ENCODE data around the gene GALNT13.
A peak's percentile ranks its signal among the peaks of the same experiment; 100 is the strongest.

Gene GALNT13

DNA sequence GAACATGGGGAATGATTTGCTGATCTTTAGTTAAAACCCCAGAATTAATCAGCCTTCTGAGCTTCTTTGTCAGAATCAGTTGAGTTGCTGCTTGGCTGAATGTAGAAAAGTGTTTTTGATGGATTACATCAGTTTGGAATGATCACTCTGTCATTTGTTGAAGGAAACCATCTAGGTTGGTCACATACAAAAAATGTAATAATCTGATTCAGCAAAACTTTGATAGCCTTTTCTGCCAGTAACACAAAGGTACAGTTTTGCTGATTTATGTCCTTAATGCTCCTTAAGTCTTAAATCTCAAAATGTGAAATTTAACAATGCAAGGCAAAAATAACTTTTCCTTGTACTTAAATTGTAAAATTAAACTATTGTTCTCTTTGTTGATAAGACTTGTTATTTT, 74.3 kb downstream of the GALNT13 start:
- no peak for DNase-seq

DNA sequence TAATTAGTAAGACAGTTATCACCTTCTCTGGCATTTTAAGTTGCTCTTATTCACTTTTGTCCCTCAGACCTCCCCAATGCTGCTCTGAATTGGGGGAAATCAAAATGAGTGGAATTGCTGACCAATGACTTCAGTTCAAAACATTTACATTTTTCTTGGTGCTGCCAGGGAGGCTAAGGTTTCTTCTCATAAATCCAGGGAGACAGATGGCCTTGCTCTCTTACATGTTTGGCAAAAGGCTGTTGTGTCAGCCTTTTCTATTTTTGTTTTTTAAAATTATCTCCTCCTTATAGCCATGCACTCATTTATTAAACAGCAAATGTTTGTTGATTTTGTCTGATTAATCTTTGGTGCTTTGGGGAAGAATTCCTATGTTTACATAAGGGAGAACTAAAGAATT, 82.0 kb downstream of the GALNT13 start:
- peak in 1 of 2 experiments; percentile 4 for DNase-seq

DNA sequence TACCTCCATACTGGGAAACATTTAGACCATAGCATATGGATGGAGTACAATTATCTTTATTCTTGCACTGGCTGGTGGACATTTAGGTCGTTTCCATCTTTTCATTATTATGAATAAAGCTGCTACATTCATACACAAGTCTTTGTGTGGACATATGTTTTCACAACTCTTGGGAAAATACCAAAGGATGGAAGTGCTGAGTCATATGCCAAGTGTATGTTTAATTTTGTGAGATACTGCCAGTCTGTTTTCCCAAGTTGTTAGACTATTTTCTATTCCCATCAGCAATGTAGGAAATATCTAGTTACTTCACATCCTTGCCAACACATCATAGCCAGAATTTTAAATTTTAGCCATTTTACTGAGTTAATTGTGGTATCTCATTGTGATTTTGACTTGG, 91.5 kb downstream of the GALNT13 start:
- DNase-seq, result no peak

DNA sequence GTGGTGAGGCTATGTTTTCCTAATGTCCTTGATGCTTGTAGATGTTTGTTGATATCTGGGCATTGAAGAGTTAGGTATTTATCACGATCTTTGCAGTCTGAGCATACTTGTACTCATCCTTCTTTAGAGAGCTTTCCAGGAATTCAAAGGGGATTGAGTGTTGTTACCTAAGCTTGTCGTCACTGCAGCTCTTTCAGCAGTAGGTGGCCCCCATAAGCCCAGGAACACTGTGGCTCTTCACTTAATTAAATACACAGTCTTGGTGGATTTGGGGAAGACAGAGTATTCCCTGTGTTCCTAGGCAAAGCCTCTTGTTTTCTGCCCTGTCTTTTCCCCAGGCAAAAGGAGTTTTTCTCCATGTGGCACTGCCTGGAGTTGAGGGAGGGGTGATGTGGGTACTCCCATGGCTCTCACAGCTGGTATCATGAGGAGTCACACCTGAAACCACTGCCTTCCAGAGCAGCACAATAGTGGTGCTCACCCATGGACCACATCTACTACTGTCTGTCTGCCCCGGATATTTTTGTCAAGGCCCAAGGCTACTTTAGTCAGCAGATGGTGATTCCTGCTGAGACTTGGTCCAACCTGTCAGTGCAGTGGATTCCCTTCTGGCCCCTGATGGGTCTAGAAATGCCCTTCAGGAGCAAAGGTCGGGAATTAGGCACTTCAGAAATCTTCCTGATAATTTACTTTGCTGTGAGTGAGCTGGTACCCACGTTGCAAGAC, 95.7 kb downstream of the GALNT13 start:
- DNase-seq, result no peak

DNA sequence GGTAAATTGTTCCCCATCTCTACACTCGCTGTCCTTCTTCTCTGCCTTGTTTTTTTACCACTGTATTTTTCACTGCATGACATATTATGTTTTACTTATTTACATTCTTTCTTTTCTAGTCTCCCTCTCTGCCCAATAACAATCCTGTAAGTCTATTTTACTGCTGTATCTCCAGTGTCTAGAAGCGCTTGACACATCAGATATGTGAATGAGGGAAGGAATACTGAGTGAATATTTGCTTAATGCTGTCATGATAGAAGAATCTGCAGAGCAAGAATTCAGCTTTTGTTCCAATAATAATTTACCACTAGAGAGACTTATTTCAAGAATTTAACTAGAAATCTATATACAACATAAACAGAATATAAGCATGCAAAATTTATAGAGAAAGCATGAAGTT, 99.5 kb downstream of the GALNT13 start:
- no peak for DNase-seq

DNA sequence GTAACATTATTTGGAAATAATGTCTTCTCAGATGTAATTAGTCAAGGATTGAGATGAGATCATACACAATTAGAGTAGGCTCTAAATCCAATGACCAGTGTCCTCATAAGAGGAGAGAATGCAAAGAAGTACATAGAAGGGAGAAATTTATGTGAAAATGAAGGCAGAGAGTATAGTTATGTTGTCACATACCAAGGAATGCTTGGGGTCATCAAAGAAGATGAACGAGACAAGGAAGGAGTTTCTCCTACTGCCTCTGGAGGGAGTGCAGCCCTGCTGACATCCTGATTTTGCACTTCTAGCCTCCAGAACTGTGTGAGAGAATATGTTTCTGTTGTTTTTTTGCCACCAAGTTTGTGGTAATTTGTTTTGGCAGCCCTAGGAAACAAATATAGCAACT, 100.1 kb downstream of the GALNT13 start:
- no peak for DNase-seq

DNA sequence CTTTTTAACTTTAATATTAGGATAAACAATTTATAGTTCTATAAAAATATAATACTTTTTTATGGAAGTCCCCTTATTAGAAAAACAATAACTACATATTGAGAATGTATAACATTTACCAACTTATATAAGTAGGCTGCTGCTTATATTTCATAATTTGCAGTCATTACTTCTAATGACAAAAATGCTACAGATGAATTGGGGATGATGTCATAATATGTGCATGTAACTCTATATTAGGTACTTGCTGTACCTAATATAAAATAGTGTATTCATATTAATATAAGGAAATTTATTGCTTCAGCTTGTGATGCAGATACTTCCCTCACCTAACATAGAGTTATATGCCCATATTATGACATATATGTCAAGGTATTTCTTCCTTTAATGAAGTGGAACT, 100.7 kb downstream of the GALNT13 start:
- DNase-seq, result no peak

DNA sequence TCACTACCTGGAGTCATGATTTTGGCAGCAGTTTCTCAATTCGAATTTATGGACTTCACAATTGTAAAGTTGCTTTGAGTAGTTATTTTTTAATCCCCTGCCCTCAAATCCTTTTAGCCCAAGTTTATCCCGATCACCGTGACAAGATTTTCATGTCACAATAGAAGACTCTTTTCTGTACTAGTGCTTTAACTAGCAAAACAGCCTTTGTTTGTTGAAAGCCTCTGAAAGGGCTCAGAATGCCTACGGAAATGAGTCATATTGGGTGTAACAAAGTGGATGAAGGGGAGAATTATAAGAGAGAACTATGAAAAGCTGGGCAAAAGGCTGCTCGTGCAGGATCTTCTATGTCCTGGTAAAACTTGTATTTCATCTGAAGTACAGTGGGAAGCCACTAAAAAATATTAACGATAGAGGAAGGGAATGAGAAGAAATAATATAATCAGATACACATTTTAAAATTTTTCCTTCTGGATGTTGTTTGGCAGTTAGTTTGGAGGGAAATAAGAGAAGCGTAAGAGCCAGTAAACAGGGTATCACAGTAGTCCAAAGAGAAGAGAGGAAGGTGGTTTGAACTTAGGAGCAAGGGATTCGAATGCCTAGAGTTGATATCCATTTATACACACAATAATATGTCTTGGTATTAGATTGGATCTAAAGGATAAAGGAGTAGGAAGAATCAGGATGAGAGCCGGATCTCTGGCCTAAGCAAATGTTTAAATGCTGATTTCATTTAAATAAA, 114.9 kb downstream of the GALNT13 start:
- DNase-seq, result no peak

DNA sequence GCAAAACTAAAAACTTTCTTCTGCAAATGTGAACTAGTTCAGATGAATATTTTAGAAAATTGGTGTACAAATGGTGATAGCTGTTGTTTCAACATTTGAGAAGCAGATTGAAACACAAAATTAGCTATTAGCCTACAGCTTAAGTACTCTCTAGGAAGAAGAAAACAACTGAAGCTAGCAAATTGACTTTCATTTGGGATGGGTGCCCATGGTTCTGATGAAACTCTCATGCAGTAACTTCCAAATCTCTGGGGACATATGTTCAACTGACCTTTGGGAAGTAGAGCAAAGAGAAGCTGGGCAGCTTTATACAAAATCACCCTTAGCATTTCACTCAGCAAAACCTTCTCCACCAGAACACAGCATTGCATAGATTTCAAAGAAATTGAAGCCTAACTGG, 119.0 kb downstream of the GALNT13 start:
- no peak for DNase-seq

DNA sequence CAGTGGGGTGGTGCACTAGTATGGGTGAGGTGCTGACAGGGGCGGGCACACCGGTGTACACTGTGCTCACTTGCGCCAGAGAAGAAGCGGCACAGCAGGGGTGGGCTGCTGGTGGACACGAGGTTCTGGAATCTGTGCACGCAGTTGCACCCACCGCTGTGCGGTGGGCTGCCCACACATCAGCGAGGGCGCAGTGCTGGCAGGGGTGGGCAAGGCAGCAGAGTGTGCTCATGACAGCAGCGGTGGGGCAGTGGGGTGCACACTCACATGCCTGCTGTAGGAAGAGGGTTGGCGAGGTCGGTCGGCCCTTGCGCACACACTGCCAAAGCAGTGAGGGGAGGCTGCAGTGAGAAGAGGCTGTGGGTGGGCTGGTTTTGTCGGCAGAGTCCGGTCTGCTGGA, 141.8 kb downstream of the GALNT13 start:
- no peak for DNase-seq

DNA sequence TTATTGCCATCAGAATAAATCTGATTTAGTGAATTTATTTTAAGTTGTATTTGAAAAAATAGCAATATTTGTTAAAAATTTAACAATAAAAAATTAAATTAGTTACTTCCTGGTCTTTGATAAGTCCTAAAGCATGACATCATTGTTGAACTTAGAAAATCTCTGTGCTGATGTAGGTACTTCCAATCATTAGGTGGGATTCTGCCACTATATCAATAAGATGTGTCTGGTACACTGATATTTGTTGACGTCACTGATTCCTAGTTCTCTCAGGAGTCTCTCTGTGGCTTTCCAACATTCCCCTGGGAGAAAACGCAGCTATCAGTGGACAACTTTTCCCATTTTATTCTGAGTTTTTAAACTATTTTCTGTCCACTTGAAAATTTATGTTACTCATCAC, 143.5 kb downstream of the GALNT13 start:
- no peak for DNase-seq

DNA sequence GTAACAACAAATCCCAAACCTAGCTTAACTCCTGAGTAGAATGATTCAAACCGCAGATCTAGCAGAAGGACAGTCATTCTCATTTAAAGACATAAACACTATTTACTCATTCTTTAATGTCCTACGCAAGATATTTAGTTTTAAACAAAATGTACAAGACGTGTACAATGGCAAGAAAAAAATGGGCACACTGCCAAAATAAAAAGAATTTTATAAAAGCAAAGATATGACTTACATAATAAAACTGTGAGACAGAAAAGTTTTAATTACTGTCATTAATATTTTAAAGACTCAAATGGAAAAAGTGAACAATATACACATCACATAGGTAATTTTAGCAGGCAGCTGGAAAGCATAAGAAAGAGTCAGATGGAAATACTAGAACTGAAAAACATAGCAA, 157.8 kb downstream of the GALNT13 start:
- DNase-seq, result no peak

DNA sequence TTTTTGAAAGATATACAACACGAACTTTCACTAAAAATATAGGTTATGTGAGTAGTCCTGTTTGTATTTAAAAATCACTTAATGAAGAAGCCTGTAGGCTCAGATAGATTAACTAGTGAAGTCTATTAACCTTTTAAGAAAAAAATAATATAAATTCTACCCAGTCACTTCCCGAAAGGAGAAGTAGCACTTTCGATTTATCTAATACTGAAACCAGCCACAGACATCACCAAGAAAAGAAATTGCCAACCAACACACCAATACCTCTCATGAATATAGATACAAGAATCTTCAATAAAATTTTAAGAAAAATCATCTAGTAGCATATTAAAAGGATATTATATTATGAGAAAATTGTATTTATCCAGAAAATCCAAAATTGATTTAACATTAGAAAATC, 160.5 kb downstream of the GALNT13 start:
- no peak for DNase-seq

DNA sequence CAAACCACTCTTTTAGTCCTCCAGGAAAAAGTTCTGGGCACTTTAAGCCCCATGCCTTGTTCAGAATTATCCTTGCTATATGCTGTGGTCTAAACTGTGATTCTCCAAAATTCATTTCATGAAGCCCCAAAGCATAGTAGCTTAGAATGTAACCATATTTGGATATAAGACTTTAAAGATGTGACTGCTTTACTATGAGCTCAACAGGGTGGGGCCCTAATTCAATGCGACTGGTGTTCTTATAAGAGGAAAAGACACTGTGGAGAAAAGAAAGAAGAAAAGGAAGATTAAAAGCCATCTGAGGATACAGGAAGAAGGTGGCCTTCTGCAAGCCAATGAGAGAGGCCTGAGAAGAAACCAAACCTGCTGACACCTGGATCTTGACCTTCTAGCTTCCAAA, 174.8 kb downstream of the GALNT13 start:
- no peak for DNase-seq

DNA sequence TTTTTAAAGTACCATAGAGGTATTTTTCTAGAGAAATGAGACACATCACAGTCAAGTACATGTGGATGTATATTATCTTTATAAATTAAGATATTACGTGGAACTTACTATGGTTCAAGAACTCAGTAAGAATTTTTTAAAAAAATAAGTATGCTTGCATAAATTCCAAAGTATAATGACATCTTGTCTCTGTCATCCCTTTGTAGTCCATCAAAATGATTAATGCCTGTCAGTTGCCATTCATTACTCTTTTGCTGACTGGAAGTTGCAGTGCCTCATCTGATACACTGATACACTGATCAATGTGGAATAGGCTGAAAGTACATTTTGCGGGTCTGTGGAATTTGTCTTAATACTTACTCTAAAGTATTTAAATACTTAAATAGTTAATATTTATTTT, 177.2 kb downstream of the GALNT13 start:
- DNase-seq, result no peak

DNA sequence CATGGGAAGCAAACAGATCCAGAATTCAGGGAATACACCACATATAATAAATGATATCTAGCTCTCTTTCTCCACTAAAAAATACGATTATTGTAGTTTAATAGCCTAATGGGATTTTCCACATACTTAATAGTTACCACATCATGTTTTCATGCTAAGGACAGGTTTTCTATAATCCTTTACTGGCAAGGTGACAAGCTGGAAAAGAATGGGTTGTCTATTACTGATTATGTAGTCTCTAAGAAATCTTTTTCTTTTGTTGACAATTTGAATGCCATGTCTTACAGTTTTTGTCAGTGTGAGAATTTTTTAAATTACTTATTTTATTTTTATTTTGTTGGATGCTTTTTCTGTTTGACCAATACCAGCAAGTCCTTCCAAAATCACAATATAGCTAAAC, 177.8 kb downstream of the GALNT13 start:
- peak; percentile 10 to 41 for DNase-seq

DNA sequence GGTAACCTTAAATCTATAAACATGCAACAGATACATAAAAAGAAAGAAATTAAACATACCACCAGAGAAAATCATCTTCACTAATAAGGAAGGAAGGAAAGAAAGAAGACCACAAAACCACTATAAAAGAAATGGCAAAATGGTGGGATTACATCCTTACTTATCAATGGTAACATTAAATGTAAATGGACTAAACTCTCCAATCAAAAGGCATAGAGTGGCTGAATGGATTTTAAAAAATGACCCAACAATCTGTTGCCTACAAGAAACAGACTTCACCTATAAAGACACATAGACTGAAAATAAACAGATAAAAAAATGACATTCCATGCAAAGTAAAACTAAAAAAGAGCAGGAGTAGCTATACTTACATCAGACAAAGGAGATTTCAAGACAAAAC, 195.4 kb downstream of the GALNT13 start:
- no peak for DNase-seq

DNA sequence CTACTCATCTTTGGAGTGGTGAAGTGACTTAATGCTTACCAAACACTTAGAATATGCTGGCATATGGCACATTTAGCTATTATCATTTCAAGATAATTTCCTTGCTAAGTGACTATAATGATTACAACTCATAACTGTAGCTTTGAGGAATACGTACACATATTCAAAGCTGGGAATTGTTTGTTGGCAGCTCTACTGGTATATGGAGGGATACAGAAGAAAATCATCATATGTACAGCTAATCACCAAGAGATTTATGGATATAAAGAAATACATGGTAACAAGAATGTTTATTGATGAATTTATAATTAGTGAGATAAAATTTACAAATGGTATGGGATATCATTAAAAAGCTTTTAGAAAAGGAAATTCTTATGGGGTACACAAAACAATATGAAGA, 207.2 kb downstream of the GALNT13 start:
- DNase-seq, result peak; percentile 1 to 30

DNA sequence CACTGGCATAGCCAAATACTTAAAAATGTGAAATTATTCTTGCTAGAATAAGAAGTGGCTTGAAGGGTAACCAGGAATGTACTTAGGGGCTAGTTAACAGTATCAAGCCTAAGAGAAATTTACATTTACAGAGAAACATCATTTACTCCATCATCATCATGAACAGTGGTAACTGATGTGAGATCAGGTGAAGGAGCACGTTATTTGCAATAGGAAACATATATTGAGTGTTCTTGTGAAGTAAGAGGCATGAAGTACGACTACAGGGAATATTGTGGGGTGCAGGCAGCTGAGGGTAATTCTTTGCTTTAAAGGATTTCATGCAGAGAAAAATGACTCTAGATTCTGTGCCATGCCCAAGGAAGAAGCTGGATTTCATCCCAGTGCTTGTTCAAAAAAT, 220.8 kb downstream of the GALNT13 start:
- DNase-seq, result no peak

DNA sequence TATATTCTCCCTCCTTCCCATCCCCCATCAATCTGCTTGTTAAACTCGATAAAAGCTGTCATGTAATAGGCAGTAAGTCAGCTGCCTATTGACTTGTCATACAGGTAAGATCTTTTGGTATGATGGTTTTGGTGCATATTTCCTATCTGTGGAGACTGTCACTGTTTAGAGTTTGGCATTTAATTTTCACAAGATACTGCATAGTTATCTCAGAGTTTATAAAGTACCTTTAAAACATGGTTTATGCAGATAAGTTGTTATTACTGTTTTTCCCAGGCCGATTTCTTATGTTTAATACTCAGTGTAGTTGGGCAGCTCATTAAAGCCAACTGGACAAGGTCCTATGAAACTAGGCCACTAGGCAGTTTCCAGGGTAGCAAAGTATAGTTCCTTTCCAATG, 222.1 kb downstream of the GALNT13 start:
- no peak for DNase-seq

DNA sequence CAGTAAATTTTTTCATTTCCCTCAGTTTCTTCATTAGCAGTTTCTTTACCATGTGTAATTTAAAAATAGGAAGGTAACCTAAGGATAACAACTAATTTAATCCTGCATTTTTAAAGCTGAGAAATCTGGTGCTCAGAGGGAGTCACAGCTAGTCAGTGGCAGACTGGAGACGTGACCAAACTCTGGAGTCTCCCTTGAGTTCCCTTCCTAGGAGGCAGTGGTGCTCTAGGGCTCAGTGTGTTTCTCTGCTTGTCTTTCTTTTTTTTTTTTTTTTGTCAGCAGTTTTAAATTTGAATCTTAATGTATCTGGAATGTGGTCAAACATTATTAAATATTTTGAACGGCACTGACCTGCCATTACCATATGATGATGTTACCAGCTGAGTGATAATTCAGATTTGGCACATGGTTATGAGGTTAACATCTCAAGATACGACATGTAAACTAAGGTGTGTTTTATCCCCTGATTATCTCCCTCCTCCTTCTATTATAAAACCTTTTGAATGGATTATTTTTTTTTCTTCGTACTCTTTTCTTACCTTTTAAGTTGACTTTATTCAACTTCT, 226.2 kb downstream of the GALNT13 start:
- DNase-seq, result no peak

DNA sequence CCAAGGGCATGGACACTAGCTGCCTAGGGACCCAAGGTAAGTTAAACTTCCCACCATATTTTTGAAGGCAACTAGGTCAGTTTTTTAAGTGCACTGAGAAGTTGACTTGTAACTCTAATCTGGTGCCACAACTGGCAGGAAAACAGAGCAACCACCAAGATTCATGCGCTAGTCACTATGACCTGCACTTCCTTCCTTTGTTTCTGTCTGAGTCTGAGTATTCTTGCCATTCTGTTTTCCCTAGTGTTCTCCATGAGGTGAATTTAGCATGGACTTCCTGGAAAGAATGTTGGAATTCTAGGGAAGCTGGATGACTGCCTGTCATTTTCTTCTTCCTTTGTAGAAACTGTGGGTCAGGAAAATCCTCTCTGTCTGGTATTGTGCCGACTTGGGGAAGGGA, 249.0 kb downstream of the GALNT13 start:
- DNase-seq, result no peak

DNA sequence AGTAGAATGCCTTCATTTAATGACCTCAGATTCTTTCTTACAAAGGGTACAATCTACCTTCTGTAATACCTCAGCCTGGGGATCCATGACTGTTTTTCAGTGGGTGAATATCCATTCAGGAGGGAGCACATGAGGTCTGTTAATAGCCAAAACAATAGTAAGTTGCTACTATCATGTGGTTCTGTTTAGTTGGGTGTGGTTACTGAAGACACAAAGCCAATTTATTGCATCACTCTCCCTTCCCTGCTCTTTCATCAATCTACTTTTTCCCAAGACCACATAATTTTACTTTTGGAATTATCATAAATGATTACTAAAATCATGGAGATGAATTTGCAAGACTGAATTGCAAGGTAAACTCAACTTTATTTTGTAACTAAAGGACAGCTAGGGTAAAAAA, 254.2 kb downstream of the GALNT13 start:
- no peak for DNase-seq

DNA sequence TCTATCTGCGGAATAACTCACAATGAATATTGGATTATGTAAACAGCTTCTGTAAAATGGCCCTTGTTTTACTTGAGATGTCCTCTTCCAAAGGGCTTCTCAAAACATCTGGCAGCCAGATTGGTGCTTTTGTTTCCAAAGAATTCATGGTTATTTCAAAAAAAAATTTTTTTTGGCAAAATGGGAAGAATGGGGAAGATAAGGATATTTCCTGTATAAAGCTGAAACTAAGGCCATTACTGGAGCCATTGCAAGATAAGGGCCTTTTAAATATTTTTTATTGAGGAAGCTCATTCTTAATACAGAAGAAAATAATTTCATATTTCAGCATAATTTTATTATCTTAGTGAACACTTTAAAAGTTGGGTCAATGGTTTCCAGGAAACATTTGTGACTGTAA, 259.1 kb downstream of the GALNT13 start:
- DNase-seq, result no peak

DNA sequence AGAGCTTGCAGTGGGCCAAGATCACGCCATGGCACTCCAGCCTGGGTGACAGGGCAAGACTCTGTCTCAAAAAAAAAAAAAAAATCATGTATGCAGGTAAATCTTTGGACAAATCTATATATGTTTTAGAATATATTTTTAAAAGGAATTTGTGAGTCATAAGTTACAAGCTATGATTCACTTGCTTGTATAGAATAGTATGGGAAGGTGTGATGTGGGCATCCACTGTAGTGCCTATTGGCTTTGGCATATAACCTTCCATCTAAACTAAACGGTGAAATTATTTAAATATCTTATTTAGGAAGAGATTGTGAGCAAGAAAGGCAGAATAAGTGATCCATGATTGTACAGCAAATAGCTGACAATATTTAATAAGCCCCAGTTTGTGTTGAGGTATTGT, 261.1 kb downstream of the GALNT13 start:
- DNase-seq, result no peak
